SK-N-SH (cell line): Measurements from ENCODE around the gene OR2AT4. TPM values are rescaled to one million over a fixed set of nuclear protein-coding genes. Genes with fewer than 3 reads are reported as not detected.
"Not testable (repeated sequence)": the region's sequence is repeated elsewhere in the genome, so short reads cannot be mapped to it uniquely, and the experiment has no call there.

Experiments
- CTCF ChIA-PET: fragments of 300-600, 350-600 bp; formaldehyde crosslinking; extraction: SDS; loops from one replicate; lab custom pipeline; 2021; lab: Yijun Ruan, JAX
- POLR2A ChIA-PET: fragments of 350-600 bp; sonication (Branson Sonifier 250); formaldehyde crosslinking; extraction: SDS; loops from one replicate; lab custom pipeline; 2020; ENCODE audit warnings: antibody characterized with exemption, inconsistent platforms; lab: Yijun Ruan, JAX
- DNase-seq: peaks from one replicate; pipeline ENCODE4 v3.0.0; 2012
- H2AFZ ChIP-seq: fragments of 200-600 bp; sonication (generic); 2 replicates; pipeline ENCODE4 v1.8.1; 2016; ENCODE audit warnings: antibody characterized with exemption, mild to moderate bottlenecking, low read depth
- H3F3A ChIP-seq: fragments of 200-600 bp; sonication (generic); replicated peaks from 2 replicates; pipeline ENCODE3; 2016; ENCODE audit warnings: antibody characterized with exemption, mild to moderate bottlenecking; ENCODE audit not compliant: insufficient read depth
- H3K27ac ChIP-seq, 2 experiments: fragments of 200-500 bp in 1 of 2; fragments of 200-600 bp in 1 of 2; sonication (Bioruptor generic) in 1 of 2; sonication (generic), shearing (Covaris generic) in 1 of 2; 2 replicates each; pipeline versions ENCODE4 v1.5.1 to v1.6.1; 2014 to 2016; ENCODE audit warnings: low read depth in 2 of 2, inconsistent platforms in 1 of 2, low read length in 1 of 2, mild to moderate bottlenecking in 1 of 2, mixed read lengths in 1 of 2
- H3K27me3 ChIP-seq: fragments of 200-600 bp; sonication (generic), shearing (Covaris generic); 2 replicates; pipeline ENCODE4 v1.6.1; 2016; ENCODE audit warnings: mixed run types; ENCODE audit not compliant: insufficient read depth
- H3K36me3 ChIP-seq, 2 experiments: fragments of 200-500 bp in 1 of 2; fragments of 200-600 bp in 1 of 2; sonication (Bioruptor generic) in 1 of 2; sonication (generic) in 1 of 2; replicated peaks in 1 of 2; 2 replicates each; pipeline versions ENCODE3 to v1.5.1; 2014 to 2016; ENCODE audit warnings: low read length in 1 of 2, mild to moderate bottlenecking in 1 of 2; ENCODE audit not compliant: insufficient read depth in 2 of 2, control insufficient read depth in 1 of 2
- H3K4me1 ChIP-seq, 2 experiments: fragments of 200-500 bp in 1 of 2; fragments of 200-600 bp in 1 of 2; sonication (Bioruptor generic) in 1 of 2; sonication (generic), shearing (Covaris generic) in 1 of 2; 2 replicates each; pipeline versions ENCODE4 v1.5.1 to v1.6.1; 2014 to 2016; ENCODE audit warnings: low read depth in 1 of 2, low read length in 1 of 2, mixed run types in 1 of 2; ENCODE audit not compliant: insufficient read depth in 2 of 2, control insufficient read depth in 1 of 2
- H3K4me2 ChIP-seq: fragments of 200-600 bp; sonication (generic), shearing (Covaris generic); 2 replicates; pipeline ENCODE4 v1.6.1; 2017; ENCODE audit warnings: mixed run types
- H3K4me3 ChIP-seq, 2 experiments: fragments of 200-500 bp in 1 of 2; fragments of 200-600 bp in 1 of 2; sonication (Bioruptor generic) in 1 of 2; sonication (generic), shearing (Covaris generic) in 1 of 2; 2 replicates each; pipeline versions ENCODE4 v1.5.1 to v1.8.1; 2014 to 2016; ENCODE audit warnings: low read depth in 2 of 2, inconsistent platforms in 1 of 2, low read length in 1 of 2, mild to moderate bottlenecking in 1 of 2, mixed read lengths in 1 of 2, moderate library complexity in 1 of 2
- H3K79me2 ChIP-seq: fragments of 200-600 bp; sonication (generic); 2 replicates; pipeline ENCODE4 v1.8.1; 2017; ENCODE audit warnings: mild to moderate bottlenecking; ENCODE audit not compliant: insufficient read depth
- H3K9ac ChIP-seq: fragments of 200-600 bp; sonication (generic); 2 replicates; pipeline ENCODE4 v1.6.1; 2017; ENCODE audit warnings: mixed run types
- H3K9me2 ChIP-seq: fragments of 200-600 bp; sonication (generic); 2 replicates; pipeline ENCODE4 v1.6.1; 2017; ENCODE audit warnings: mixed run types
- H3K9me3 ChIP-seq: fragments of 200-600 bp; sonication (generic); 2 replicates; pipeline ENCODE4 v1.6.1; 2017; ENCODE audit warnings: mixed run types, mild to moderate bottlenecking, moderate library complexity
- H4K20me1 ChIP-seq: fragments of 200-600 bp; sonication (generic); 2 replicates; pipeline ENCODE4 v1.6.1; 2017; ENCODE audit warnings: mild to moderate bottlenecking, mixed run types; ENCODE audit not compliant: insufficient read depth
- EP300 ChIP-seq, 2 experiments: IDR thresholded peaks; 2 replicates each; pipeline versions ENCODE4 v1.4.0 to v1.6.1; 2012; ENCODE audit warnings: borderline replicate concordance in 1 of 2, low read depth in 1 of 2, low read length in 1 of 2
- JUND ChIP-seq: IDR thresholded peaks from 2 replicates; pipeline ENCODE4 v1.4.0; 2012
- MAX ChIP-seq: IDR thresholded peaks from 2 replicates; pipeline ENCODE4 v1.4.0; 2012; ENCODE audit warnings: low read depth
- PBX3 ChIP-seq: IDR thresholded peaks from 2 replicates; pipeline ENCODE4; 2012
- RFX5 ChIP-seq: IDR thresholded peaks from 2 replicates; pipeline ENCODE4 v1.6.1; 2012; ENCODE audit warnings: mild to moderate bottlenecking, improper control_type of control experiment, low read length
- TCF12 ChIP-seq: IDR thresholded peaks from 2 replicates; pipeline ENCODE4 v1.4.0; 2012
- TEAD4 ChIP-seq: IDR thresholded peaks from 2 replicates; pipeline ENCODE4 v1.4.0; 2012; ENCODE audit warnings: mild to moderate bottlenecking, borderline replicate concordance; ENCODE audit not compliant: insufficient read depth
- WGBS: methylation state at CpG from one replicate; pipeline ENCODE4 v1.1.6; 2017; ENCODE audit warnings: low lambda C conversion rate; 5-methylcytosine and 5-hydroxymethylcytosine counted together
- polyA plus RNA-seq, 3 experiments: library from polyadenylated mRNA; depleted of rRNA; stranded (reverse); fragments of >200 nt; gene quantifications; 2 replicates each; pipeline ENCODE4 v1.2.3, GENCODE V29; 2012

Gene OR2AT4
- polyA plus RNA-seq, 1 of the 3 experiments (the other 2 are of a cell fraction): not detected

- WGBS: 53% methylated on average over 2 of the region's 2 CpGs
- POLR2A ChIA-PET: not testable (repeated sequence)
These were observed 9.4 kb upstream of the OR2AT4 start for GRCh38 chr11:75105967-75106681.

GRCh38 chr11:75105462-75105925 lies 8.8 kb upstream of the OR2AT4 start:
- CTCF ChIA-PET: interaction anchor here (2.3 kb wide), 1 partner anchor 136 kb away, joined by 4 read pairs; the partner anchor contains the start of gene TPBGL

More at GRCh38 chr11:75105967-75106681, 9.4 kb upstream of the OR2AT4 start:
- not testable (repeated sequence) for H3K9me2 ChIP-seq, H3K4me3 ChIP-seq, DNase-seq, H3K36me3 ChIP-seq, H3K9ac ChIP-seq, H4K20me1 ChIP-seq, H3K79me2 ChIP-seq, H2AFZ ChIP-seq, H3K27me3 ChIP-seq, H3K9me3 ChIP-seq
- Histone ChIP-seq H3K27ac (peak overlapping the region in 1 of 2 experiments; percentile 58; a peak in 2 of 4 replicates), H3K4me1 (peaks cover 0 to 14% of the 10 kb centered on the region in 2 experiments; a peak in 2 of 4 replicates), H3F3A (peaks cover 37% of the 10 kb centered on the region), H3K4me2 (peak overlapping the region; percentile 27; the same call in 1 of the 2 replicates)
- TF ChIP-seq EP300 (IDR thresholded peaks at IDR 0.05; ENCODE audit: borderline replicate concordance in 1 of 2, low read depth in 1 of 2, low read length in 1 of 2) (peak in 1 of 2 experiments; percentile 39; a peak in 1 of 4 replicates), PBX3 (peak; percentile 68), TEAD4 (peak; percentile 21; the same call in 1 of the 2 replicates), JUND (peak; percentile 30; the same call in 1 of the 2 replicates), TCF12 (peak; percentile 76)
- CTCF ChIA-PET: interaction anchor here (1.1 to 2.3 kb wide), 2 partner anchors 83 to 135 kb away, joined by 4 read pairs; partner anchors contain the start of gene TPBGL

More at GRCh38 chr11:75105462-75105925, 8.8 kb upstream of the OR2AT4 start:
- H3K4me3 ChIP-seq: no peak overlapping the region
- 50% methylated on average over 9 of the region's 9 CpGs for WGBS
- no peaks in the 10 kb centered on the region for H3K79me2 ChIP-seq
- no peak for DNase-seq
- TF ChIP-seq MAX: no peak
- TF ChIP-seq RFX5: no peak
- H3K9me2 ChIP-seq: no peaks in the 10 kb centered on the region
- H3K27me3 ChIP-seq: no peaks in the 10 kb centered on the region
- H3K36me3 ChIP-seq: no peaks in the 10 kb centered on the region
- H3F3A ChIP-seq: peaks cover 43% of the 10 kb centered on the region
- no peaks in the 10 kb centered on the region for H4K20me1 ChIP-seq
- H3K4me2 ChIP-seq: peak overlapping the region; percentile 27; the same call in 1 of the 2 replicates
- H3K9me3 ChIP-seq: no peaks in the 10 kb centered on the region
- H2AFZ ChIP-seq: no peak overlapping the region
- H3K9ac ChIP-seq: no peak overlapping the region
- POLR2A ChIA-PET: no interaction called here
- peaks cover 0 to 14% of the 10 kb centered on the region in 2 experiments; a peak in 2 of 4 replicates for H3K4me1 ChIP-seq
- peak overlapping the region in 1 of 2 experiments; percentile 58; a peak in 2 of 4 replicates for H3K27ac ChIP-seq
